HG03103 (cell line): ENCODE results near the gene MYCL.

Source experiments
- ATAC-seq: cut with Tn5 transposase; IDR thresholded peaks from one replicate; pipeline ENCODE4 v1.9.1; 2021; ENCODE audit warnings: low read depth; ENCODE audit not compliant: unreplicated experiment

The MYCL gene, protein sequence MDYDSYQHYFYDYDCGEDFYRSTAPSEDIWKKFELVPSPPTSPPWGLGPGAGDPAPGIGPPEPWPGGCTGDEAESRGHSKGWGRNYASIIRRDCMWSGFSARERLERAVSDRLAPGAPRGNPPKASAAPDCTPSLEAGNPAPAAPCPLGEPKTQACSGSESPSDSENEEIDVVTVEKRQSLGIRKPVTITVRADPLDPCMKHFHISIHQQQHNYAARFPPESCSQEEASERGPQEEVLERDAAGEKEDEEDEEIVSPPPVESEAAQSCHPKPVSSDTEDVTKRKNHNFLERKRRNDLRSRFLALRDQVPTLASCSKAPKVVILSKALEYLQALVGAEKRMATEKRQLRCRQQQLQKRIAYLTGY

DNA sequence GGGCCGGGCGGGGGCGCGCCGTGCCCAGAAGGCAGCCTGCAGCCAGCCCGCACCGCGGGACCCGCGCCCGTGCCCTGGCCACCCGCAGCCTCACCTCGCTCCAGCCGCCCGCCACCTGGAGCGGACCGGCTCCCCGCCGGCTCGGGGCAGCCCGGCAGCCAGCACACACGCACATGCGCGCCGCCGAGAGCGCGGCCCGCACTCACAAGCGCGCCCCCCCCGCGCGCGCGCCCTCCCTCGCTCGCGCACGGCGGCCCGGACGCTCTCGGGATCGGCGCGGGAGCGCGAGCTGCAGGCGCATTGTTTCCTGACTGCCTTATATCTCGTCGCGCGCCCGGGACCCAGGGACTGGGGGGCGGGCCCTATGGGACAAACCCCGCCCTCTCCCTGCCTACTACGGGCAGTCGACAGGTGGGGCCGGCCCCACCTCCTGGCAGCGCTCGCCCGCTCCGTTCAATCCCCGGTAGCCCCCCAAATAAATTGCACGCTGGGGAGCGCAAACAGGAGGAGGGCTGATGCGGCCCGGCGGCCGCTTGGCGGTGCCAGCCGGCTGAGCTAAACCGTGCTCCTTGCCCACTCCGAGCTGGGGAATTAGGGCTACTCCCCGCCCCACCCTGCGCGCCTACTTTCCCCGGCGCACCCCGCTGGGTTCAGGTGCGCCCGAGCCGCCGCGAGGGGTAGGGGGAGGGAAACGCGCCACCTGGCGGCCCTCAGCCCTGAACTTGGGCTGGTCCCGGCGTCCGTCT is at the start of gene MYCL:
MYCL (minus strand) TSS at position 204 of the 746 bp plus-strand sequence. CDS start 483 bp downstream, outside the sequence.
- ATAC-seq: peak; percentile 63

DNA sequence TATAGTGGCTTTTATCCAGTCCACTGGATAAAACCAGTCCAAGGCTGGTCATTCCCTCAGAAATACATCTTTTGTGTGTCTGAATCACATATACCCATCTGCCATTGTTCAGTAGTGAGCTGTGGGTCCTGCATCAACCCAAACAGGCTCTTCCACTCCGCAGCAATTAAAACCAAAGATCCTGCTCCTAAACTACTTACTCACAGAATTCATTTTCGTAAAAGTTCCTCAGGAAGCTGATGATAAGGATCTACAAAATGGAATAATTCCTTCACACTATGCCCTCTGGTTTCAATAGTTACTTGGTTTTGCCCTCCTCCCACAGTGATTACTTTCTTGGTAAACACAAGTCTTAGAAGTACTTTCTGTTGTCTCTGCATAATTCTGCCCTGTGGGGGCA is 48.2 kb upstream of the MYCL start:
- ATAC-seq: no peak

DNA sequence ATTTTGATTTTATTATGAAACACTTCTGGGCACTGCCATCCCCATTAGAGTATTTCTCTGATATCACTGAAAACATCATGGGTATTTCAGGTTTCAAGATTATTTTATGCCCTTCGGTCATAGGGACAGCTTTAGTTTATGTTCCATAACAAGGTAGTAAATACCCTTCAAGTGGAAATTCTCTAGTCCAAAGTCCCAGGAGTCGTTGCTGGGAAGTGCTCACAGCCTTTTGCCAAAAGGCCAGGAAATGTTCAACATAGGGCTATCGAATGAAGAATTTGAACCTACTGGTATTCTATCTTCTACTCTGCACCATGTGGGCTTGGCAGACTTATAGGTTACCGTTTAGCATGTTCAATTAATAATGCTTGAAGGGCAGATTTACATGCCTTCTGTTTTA is 45.5 kb upstream of the MYCL start:
- no peak for ATAC-seq

DNA sequence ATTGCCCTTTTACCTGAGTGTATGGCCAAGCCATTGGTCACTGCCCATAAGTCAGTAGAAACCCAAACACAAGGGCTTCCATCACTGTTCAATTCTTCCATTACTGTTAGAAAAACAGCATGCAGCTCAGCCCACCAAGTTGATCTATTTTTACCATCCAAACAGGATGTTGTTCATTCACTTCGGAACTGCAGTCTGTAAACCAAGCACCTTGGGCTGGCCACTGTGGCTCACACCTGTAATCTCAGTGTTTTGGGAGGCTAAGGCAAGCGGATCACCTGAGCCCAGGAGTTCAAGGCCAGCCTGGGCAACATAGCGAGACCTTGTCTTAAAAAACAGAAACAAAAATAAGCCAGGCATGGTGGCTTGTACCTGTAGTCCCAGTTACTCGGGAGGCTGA is 44.5 kb upstream of the MYCL start:
- ATAC-seq: no peak

DNA sequence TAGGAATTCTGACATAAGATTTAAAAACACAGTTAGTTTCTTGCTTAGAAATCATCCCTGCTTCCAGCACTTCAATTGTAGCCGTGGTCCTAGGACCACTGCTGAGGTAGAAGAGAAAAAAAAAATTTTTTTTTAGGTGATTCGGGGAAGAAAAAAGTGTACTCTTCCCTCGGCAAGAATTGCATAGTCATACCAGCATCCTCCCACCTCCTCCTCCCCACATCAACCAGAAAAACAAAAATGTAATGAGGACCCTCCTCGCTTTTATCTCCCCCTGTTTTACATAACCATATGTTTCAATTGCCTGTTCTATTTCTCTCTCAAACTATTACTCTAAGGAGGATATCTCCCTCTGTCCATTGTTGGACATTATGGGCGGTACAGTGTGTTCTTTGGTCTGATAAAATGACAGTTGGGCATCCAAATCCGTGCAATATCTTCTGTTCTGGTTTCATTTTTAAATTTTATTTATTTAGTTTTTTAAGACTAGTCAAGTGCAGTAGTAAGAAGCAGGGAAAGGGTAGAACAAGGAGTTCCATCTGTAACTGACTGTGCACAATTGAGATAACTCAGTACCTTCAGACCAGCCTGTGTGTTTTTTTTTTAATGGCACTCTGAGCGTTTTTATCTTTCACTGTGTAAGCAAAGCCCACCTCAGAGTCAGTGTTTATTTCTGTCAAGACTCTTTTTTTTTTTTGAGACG is 42.8 kb upstream of the MYCL start:
- ATAC-seq: no peak

DNA sequence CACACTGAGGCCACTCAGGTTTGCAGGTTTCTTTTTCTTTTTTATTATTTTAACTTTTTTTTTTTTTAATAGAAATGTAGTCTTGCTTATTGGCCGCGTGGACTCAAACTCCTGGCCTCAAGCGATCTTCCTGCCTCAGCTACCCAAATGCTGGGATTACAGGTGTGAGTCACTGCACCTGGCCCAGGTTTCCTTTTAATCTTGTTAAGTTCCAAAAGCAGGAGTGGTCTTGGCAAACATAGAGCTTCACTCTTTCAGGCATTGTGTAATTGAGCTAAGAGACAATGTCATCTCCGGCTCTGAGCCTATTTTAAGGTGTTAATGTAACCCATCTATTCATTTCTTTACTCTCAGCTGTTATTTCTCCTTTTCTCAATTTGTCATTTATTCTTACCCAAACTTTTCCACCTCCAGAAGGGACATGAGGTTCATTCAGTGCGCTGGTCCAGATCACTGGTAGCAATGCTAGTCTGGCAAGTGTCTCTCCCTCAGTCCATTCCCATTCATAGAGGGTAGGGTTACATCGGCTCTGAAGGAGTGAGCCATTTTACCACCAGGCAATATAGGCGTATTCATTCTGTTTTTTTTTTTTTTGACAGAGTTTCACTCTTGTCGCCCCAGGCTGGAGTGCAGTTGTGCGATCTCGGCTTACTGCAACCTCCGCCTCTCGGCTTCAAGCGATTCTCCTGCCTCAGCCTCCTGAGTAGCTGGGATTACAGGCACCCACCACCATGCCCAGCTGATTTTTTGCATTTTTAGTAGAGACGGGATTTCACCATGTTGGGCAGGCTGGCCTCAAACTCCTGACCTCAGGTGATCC is 42.0 kb upstream of the MYCL start:
- no peak for ATAC-seq

DNA sequence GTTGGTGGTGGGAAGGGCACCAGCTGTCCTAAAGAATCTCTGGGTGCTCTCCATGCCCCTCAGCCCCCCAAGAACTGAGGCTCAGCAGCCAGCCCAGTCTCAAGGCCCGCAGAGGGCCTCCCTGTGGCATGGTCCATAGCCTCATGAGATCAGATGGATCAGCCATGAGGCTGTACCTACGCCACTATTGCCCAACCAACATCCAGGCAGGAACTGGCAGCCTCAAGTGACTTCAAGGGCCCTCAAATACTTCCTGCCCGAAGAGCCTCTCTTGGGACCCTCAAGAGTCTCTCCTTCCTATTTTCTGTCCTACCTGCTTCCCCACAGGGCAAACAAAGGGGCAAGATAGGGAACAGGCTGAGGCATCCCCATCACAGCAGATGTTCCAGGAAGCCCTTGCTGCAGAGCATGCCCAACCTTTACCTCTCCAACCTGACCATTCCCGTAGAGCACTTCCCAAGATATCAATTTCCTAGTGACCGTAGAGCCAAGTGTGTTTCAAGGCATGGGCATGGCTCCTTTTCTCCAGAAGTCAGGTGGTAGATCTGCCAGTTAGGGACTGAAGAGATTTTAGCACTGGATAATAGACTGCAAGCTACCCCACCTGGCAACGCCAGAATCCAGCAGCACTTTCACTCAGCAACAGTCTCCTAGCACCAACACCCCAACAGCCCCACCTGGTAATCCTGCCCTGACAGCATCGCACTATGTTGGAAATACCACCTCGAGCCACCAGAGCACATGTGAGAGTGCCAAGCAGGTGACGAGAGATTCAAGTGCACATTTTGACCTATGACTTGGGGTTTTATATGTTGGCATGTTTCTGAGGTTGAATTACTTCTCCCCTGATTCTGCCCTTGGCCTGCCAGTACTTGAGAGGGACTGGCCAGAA is 39.5 kb upstream of the MYCL start:
- no peak for ATAC-seq

DNA sequence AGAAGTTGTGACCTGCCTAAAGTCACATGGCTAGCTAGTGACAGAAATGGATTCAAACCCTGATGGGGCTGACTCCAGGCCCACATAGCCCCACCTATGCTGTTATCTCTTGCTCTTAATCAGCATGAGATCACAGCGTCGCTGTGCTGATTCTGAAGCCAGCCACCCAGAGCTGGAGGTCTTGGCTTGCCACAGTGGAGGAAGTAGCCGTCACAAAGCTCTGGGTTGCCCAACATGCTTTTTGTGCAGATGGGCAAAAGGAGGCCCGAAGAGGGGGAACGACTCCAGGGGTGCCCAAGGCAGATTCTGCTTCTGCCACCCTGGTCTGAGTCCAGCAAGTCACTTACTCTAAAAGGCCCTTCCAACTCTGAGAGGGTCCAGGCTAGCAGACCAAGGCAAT is 38.5 kb upstream of the MYCL start:
- ATAC-seq: no peak

DNA sequence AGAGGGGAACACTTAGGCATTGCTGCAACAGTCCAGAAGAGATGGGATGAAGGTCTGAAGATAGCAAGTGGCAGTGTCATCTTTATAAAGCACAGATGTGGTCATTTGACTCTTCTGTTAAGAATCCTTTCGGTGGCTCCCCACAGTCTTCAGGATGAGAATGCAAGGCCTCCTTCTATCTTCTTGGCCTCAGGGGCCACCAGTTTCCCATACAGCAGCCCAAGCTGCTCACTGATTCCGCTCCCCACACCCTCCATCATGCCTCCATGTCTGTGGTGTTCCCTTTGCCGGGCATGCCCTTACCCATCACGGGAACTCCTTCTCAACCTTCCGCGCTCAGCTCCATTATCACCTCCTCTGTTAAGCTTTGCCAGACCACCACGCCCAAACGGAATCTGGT is 37.1 kb upstream of the MYCL start:
- no peak for ATAC-seq

DNA sequence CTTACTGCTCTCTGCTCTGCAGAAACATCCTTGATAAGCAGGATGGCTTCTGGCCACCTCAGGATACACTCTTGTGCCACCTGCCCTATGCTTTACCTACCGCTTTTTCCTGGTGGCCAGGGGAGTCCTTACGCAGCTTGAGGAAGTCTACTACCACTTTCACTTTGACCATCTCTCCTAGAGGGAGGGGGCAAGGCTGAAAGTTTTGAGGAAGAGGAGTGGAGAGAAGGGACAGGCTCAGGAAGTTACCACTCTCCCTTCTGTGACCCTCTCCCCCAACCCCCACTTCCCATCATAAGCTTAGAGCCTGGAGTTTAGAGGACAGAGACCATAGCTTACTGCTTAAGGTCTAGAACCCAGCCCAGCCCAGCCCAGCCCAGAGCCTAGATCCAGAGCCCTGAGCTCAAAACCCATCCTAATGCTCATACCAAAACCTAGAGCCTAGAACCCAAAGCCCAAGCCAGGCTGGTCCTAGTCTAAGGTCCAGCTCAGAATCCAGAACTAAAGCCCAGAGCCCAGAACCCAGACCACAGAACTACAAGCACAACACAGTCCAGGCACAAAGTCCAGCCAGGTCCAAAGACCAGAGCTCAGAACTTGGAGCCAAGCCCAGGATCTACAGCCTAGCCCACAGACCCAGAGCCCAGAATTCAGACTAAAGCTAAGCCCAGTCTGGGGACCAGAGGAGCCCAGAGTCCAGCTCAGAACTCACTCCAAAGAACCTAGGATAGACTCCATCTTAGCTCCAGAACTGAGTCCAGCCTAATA is 35.2 kb upstream of the MYCL start:
- ATAC-seq: no peak

DNA sequence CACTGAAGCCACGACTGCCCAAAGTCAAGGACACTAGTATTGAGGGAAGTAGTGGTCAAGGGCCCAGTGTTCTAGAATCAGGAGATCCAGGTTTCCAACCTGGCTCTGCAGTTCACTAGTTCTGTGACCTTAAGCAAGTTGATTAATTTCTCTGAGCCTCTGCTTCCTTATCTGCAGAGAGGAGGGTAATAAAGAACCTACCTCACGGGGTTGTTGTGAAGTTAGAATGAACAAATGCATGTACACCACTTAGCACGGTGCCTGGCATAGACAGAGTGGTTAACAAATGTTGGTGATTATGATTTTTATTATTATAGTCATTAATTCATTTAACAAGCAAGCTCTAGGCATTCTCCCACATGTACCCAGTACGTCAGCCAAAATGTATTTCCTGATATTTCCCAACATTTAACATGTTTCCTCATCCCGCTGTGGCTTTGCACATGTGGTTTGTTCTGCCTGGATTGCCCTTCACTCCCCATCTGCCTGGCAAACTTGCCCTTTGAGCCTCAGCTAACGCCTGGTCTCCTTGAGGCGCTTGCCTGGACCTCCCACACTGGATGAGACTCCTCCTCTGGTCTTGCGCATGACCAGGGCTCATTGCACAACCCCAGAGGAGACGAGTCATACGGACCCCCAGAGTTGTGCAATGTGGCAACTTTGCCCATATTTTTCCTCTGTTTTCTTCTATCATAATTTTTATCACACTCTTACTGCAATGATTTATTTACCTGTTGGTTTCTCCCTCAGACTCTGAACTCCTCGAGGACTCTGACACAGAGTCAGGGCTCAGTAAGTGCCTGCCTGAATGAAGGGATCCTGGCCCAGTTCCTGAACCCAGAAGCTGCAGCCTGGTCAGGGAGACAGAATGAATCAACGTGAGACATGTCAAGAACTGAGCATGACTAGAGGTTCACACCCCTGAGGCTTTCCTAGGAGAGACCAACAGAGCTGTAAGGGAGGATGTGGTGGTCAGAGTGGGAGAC is 32.5 kb upstream of the MYCL start:
- ATAC-seq: no peak

DNA sequence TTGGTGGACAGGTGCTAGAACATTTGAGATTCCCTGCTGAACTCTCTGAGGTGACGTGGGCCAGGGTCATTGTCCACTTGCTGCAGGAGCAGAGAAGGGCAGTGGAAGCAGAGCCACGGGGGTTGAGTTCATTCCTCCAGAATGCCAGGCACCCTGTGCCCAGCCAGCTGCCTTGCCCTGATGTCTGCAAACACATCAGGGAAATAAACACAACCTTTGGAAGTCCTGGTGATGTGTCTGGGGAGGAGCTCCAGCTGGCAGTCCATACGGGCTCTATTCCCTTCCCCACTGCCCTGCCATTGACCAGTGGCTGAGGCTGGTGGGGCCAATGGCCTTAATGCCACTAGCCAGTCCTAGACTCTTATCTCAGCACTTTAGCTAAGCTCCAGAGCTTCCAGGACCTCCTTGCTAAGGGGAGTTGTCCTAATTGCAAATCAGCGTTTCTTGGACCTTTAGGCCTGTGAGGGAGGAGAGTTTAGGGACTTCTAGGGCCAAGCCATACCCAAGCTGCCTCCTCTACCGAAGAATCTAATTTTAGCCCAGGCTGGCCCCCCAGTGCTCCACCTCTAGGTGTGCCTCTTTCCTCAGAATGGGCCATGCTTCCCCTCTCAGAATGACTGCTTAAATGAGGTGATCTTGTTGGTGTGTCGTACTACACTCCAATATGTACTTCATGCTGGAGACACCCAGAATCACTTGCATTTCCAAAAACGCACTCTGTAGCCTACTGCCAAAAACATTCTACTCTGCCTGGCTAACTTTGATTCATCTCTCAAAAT is 27.3 kb upstream of the MYCL start:
- ATAC-seq: no peak

DNA sequence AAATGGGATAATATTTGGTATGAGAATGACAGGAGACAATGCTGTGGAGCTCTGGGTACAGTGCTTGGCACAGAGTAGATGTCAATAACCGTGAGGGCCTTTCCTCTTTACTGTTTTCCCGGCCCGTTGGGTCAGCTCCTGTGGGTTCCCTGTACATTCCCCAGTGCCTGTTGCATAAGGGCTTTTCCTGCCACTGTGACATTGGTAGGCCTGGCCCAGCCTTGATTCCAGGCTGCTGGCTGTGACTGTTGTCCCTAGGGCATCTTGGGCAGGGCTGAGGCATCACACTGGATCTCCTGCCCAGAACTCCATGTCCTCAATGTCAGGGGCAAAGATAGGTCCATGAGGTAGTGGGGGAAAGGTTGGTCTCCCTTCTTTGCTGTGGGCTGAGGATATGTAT is 25.8 kb upstream of the MYCL start:
- no peak for ATAC-seq

DNA sequence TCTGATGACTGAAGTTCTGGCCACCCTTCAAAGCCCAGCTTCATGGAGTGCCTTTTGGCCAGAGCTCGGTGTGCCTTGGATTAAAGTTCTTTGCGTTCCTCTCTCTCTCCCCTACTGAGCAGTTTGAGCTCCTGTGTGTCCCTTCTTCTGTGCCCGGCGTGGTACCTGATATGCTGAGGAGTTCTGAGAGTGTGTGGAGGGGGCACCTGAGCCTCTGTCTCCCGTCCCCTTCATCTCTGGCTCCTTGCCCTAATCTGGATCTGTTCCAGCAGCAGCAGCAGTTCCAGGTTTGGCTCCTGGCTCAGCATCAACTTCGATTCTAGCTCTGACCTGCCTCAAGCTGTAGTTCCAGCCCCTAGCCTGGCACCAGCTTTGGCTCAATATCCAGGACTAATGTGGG is 25.1 kb upstream of the MYCL start:
- ATAC-seq: no peak

DNA sequence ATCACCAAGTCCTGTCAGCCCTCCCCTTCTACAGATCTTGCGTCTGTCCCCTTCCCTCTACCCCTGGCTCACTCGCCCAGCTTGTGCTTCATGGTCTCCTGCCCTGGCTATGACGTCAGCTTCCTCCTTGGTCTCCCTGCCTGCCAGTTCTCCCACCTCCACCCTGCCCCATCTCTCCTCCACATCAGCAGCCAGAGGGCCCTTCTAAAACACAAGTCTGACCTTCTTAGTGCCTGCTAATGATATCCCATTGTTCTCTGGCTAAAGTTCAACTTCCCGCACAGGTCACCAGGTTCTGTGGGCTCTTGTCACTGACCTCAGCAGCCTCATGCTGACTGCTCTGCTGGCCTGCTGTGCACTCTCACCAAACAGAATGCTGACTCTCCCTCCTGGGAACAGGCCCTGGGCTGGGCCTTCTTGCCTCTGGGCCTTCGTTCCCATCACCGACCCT is 24.7 kb upstream of the MYCL start:
- ATAC-seq: no peak

DNA sequence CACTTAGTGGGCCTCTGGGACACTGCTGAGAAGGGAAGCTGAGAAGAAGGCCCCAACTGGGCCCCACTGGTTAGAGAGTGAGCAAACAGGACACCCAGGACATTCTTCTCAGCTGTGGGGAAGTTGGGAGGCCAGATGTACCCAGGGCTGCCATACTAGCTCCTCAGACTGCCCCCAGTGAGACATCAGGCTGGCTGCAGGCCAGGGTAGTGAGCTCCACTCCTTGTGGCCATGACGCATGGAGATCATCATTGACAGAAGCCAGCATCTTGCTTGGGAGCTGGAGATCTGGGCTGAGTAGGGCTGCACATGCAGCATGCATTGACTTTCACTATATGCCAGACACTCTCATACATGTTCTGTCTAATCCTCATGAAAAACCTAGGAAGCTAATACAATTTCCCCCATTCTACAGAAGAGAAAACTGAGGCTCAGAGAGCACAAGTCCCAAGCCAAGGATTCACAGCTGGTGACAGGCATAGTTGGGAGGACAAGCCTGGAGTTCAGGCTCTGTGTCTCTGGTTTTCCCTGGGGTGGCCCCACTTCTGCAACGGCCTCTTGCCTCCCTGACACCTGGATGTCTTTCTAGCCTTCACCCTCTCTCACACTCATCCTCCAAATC is 24.1 kb upstream of the MYCL start:
- ATAC-seq: no peak
